Measurements from ENCODE around the gene PNMA3. TPM values are rescaled to one million over a fixed set of nuclear protein-coding genes. Genes with fewer than 3 reads are reported as not detected.

PNMA3 gene
- polyA plus RNA-seq, 3 donors: 0.79 TPM; not detected in 2

- H3K4me1 ChIP-seq (ENCODE audit: control insufficient read depth in 1 of 2, insufficient read depth in 2 of 2, low read length in 2 of 2): peaks cover 7 to 8% of the 10 kb centered on the region in 2 donors
- no peak for DNase-seq
- H3K79me2 ChIP-seq (ENCODE audit: insufficient read depth, low read length): no peaks in the 10 kb centered on the region
- H3K27ac Mint-ChIP-seq: no peak overlapping the region
- WGBS (ENCODE audit: insufficient coverage): 92% methylated on average over 1 of the region's 2 CpGs
- no peaks in the 10 kb centered on the region for H3K36me3 Mint-ChIP-seq
- no peaks in the 10 kb centered on the region for H4K20me1 ChIP-seq (ENCODE audit: insufficient read depth, low read length)
- peaks cover 5% of the 10 kb centered on the region for H3K4me1 Mint-ChIP-seq
- H3K9me3 Mint-ChIP-seq: peaks cover 0 to 13% (median 2%) of the 10 kb centered on the region in 7 donors
- no peaks in the 10 kb centered on the region for H3K36me3 ChIP-seq (replicated peaks in 1 of 2; ENCODE audit: control insufficient read depth in 1 of 2, insufficient read depth in 2 of 2, low read length in 2 of 2)
- H3K27ac ChIP-seq (ENCODE audit: low read depth in 1 of 2, low read length in 2 of 2): no peak overlapping the region
- no peaks in the 10 kb centered on the region for H3K27me3 ChIP-seq (ENCODE audit: control insufficient read depth in 2 of 2, insufficient read depth in 2 of 2, low read length in 2 of 2)
- no peak for TF ChIP-seq CTCF (IDR thresholded peaks at IDR 0.05)
- H3K27me3 Mint-ChIP-seq (ENCODE audit: low read depth in 3 of 3): peaks cover 0 to 3% (median 0%) of the 10 kb centered on the region in 3 donors
- H3K9me3 ChIP-seq (replicated peaks in 1 of 2; ENCODE audit: control insufficient read depth in 1 of 2, insufficient read depth in 1 of 2, low read length in 2 of 2): no peaks in the 10 kb centered on the region
- intact Hi-C loops (cut with micrococcal nuclease): no loop called here
- H2AFZ ChIP-seq (ENCODE audit: insufficient read depth, low read depth, low read length, poor library complexity, severe bottlenecking): no peak overlapping the region
- H3K4me3 ChIP-seq (replicated peaks in 1 of 3; ENCODE audit: low read depth in 2 of 3, low read length in 3 of 3): no peak overlapping the region
- no peak overlapping the region for H3K4me2 ChIP-seq (replicated peaks; ENCODE audit: extremely low read depth, low read length, poor library complexity, severe bottlenecking)
- no peak overlapping the region for H3K9ac ChIP-seq (ENCODE audit: insufficient read depth, low read length, poor library complexity, severe bottlenecking)
- H3K4me3 Mint-ChIP-seq: no peak overlapping the region
Observed at GRCh38 chrX:153029162-153029561, 27.1 kb upstream of the PNMA3 start.

- no peak overlapping the region for H3K9ac ChIP-seq (ENCODE audit: insufficient read depth, low read length, poor library complexity, severe bottlenecking)
- no peaks in the 10 kb centered on the region for H3K27me3 ChIP-seq (ENCODE audit: control insufficient read depth in 2 of 2, insufficient read depth in 2 of 2, low read length in 2 of 2)
- peaks cover 5% of the 10 kb centered on the region for H3K4me1 Mint-ChIP-seq
- TF ChIP-seq CTCF (IDR thresholded peaks at IDR 0.05): no peak
- intact Hi-C loops (cut with micrococcal nuclease): loop anchor here (10.0 kb wide), 3 partner anchors 75 to 635 kb away; no protein-coding TSS in a partner anchor
- peaks cover 0 to 3% (median 0%) of the 10 kb centered on the region in 3 donors for H3K27me3 Mint-ChIP-seq (ENCODE audit: low read depth in 3 of 3)
- H3K4me3 Mint-ChIP-seq: no peak overlapping the region
- WGBS (ENCODE audit: insufficient coverage): 100% methylated on average over 3 of the region's 11 CpGs
- H3K9me3 ChIP-seq (replicated peaks in 1 of 2; ENCODE audit: control insufficient read depth in 1 of 2, insufficient read depth in 1 of 2, low read length in 2 of 2): no peaks in the 10 kb centered on the region
- H3K79me2 ChIP-seq (ENCODE audit: insufficient read depth, low read length): no peaks in the 10 kb centered on the region
- H2AFZ ChIP-seq (ENCODE audit: insufficient read depth, low read depth, low read length, poor library complexity, severe bottlenecking): no peak overlapping the region
- no peak overlapping the region for H3K4me2 ChIP-seq (replicated peaks; ENCODE audit: extremely low read depth, low read length, poor library complexity, severe bottlenecking)
- peaks cover 7 to 8% of the 10 kb centered on the region in 2 donors for H3K4me1 ChIP-seq (ENCODE audit: control insufficient read depth in 1 of 2, insufficient read depth in 2 of 2, low read length in 2 of 2)
- no peaks in the 10 kb centered on the region for H3K36me3 Mint-ChIP-seq
- no peaks in the 10 kb centered on the region for H4K20me1 ChIP-seq (ENCODE audit: insufficient read depth, low read length)
- H3K4me3 ChIP-seq (replicated peaks in 1 of 3; ENCODE audit: low read depth in 2 of 3, low read length in 3 of 3): no peak overlapping the region
- DNase-seq: no peak
- H3K36me3 ChIP-seq (replicated peaks in 1 of 2; ENCODE audit: control insufficient read depth in 1 of 2, insufficient read depth in 2 of 2, low read length in 2 of 2): no peaks in the 10 kb centered on the region
- H3K27ac ChIP-seq (ENCODE audit: low read depth in 1 of 2, low read length in 2 of 2): no peak overlapping the region
- H3K27ac Mint-ChIP-seq: no peak overlapping the region
- peaks cover 0 to 13% (median 2%) of the 10 kb centered on the region in 7 donors for H3K9me3 Mint-ChIP-seq
Observed at GRCh38 chrX:153029875-153030274, 26.4 kb upstream of the PNMA3 start.
